Ovary (tissue), 9 donors: ENCODE results near the gene DGKD. TPM values are rescaled to one million over a fixed set of nuclear protein-coding genes. Genes with fewer than 3 reads are reported as not detected.

Experiments
- DNase-seq, 5 donors: peaks; one replicate each; pipeline ENCODE4 v3.0.0-alpha.2; 2019 to 2020
- H3K27ac ChIP-seq, 2 donors: fragments of 200-600 bp; one replicate each; pipeline versions ENCODE4 v1.5.1 to v1.8.0; 2019 to 2022
- H3K27me3 ChIP-seq: fragments of 200-600 bp; one replicate; pipeline ENCODE4 v1.8.0; 2022
- H3K36me3 ChIP-seq: fragments of 200-600 bp; sonication (generic); one replicate; pipeline ENCODE4 v1.5.1; 2019
- H3K4me1 ChIP-seq: one replicate; pipeline ENCODE4 v1.8.1; 2013; ENCODE audit warnings: mild to moderate bottlenecking, moderate library complexity; ENCODE audit not compliant: insufficient read depth
- H3K4me3 ChIP-seq: fragments of 200-600 bp; sonication (generic); one replicate; pipeline ENCODE4 v1.5.1; 2017
- H3K9me3 ChIP-seq, 2 donors: fragments of 200-600 bp in 1 of 2; sonication (generic) in 1 of 2; one replicate each; pipeline versions ENCODE4 v1.5.1 to v1.8.1; 2013 to 2019; ENCODE audit warnings: mild to moderate bottlenecking in 1 of 2, moderate library complexity in 1 of 2
- CTCF ChIP-seq, 3 donors: fragments of 450-650 bp in 2 of 3; fragments of 200-600 bp in 1 of 3; IDR thresholded peaks; one replicate each; pipeline versions ENCODE4 v1.5.1 to v1.8.0; 2016 to 2022; ENCODE audit warnings: antibody characterized with exemption in 3 of 3, mild to moderate bottlenecking in 1 of 3
- EP300 ChIP-seq: sonication (generic); formaldehyde crosslinking; IDR thresholded peaks from one replicate; pipeline ENCODE4 v1.6.1; 2017; ENCODE audit warnings: antibody characterized with exemption
- POLR2A ChIP-seq: fragments of 450-650 bp; IDR thresholded peaks from one replicate; pipeline ENCODE4 v1.6.1; 2017; ENCODE audit warnings: antibody characterized with exemption, mild to moderate bottlenecking, moderate library complexity
- WGBS, 3 donors: extraction: QIAGEN DNeasy Blood & Tissue Kit in 1 of 3; methylation state at CpG; one replicate each; pipeline versions ENCODE4 v1.1.5 to v1.1.7; 2013 to 2017; 5-methylcytosine and 5-hydroxymethylcytosine counted together
- intact Hi-C, 4 donors: fragments of 100-400 bp; cut with DNase I; formaldehyde crosslinking; loops; one replicate each; pipeline versions ENCODE4 v1.11.0 to v1.15.1; 2022 to 2023
- polyA plus RNA-seq, 2 donors: library from polyadenylated mRNA; stranded (reverse); fragments of 200-250 nt in 1 of 2; fragments of 350-450 nt in 1 of 2; fragmentation: Illumina TruSeq in 1 of 2; extraction: RNeasy Lipid Tissue Mini Kit (QIAGEN cat#74804) in 1 of 2; gene quantifications; one replicate each; pipeline ENCODE4 v1.2.3, GENCODE V29; 2013 to 2014
- total RNA-seq, 7 donors: library from RNA; depleted of rRNA in 2 of 7; stranded (reverse); fragments of >200 nt in 2 of 7; fragmentation: NEBNext Ultra II Directional in 3 of 7; extraction: Animal tissue kit (Norgen Biotek cat#: 25700) in 3 of 7; gene quantifications; one replicate each; pipeline versions ENCODE4 v1.1.0 to v1.2.4, GENCODE V29; 2016 to 2023
- donor health status: DM: no; HTN: no; CAD: no; lungs with moderate emphysema.
- donor health status: DM: no; HTN: no; CAD: no.
- donor health status: Bipolar disorder and iron deficiency.
- donor health status: DM: yes; HTN: yes; CAD: no.
- donor health status: DM: no; HTN: no; CAD: no.
- donor health status: DM: yes; HTN: yes; CAD: no.

Gene DGKD
- total and polyA plus RNA-seq, 9 donors = 9.4 to 81.8 (median 36.3) TPM

- H3K9me3 ChIP-seq = no peaks in the 10 kb centered on the region
- no peaks in the 10 kb centered on the region for H3K4me1 ChIP-seq
- no peaks in the 10 kb centered on the region for H3K36me3 ChIP-seq
- no peak overlapping the region for H3K27ac ChIP-seq
- H3K4me3 ChIP-seq = no peak overlapping the region
- 88 to 96% (median 95%) methylated on average over 6 of the region's 6 CpGs for WGBS, 3 donors
- DNase-seq = no peak
- no peaks in the 10 kb centered on the region for H3K27me3 ChIP-seq
- intact Hi-C loops = no loop called here
- TF ChIP-seq EP300 (no peak), POLR2A (no peak), CTCF (IDR thresholded peaks at IDR 0.05) (no peak)
Observed at GRCh38 chr2:233363744-233364235, 9.5 kb downstream of the DGKD start.

- TF ChIP-seq POLR2A (no peak), CTCF (IDR thresholded peaks at IDR 0.05) (no peak), EP300 (no peak)
- intact Hi-C loops = no loop called here
Observed at GRCh38 chr2:233365861-233366520, 11.7 kb downstream of the DGKD start.

GRCh38 chr2:233367586-233367985 lies 13.3 kb downstream of the DGKD start:
- WGBS, 3 donors = 95 to 99% (median 98%) methylated on average over 3 of the region's 3 CpGs
- TF ChIP-seq POLR2A (no peak), CTCF (IDR thresholded peaks at IDR 0.05) (no peak), EP300 (no peak)
- intact Hi-C loops = no loop called here

More at GRCh38 chr2:233365861-233366520, 11.7 kb downstream of the DGKD start:
- H3K27ac ChIP-seq = no peak overlapping the region
- no peaks in the 10 kb centered on the region for H3K9me3 ChIP-seq
- no peaks in the 10 kb centered on the region for H3K4me1 ChIP-seq
- H3K27me3 ChIP-seq = no peaks in the 10 kb centered on the region
- H3K4me3 ChIP-seq = no peak overlapping the region
- no peak for DNase-seq
- no peaks in the 10 kb centered on the region for H3K36me3 ChIP-seq
- 92 to 95% (median 92%) methylated on average over 6 of the region's 6 CpGs for WGBS, 3 donors

GRCh38 chr2:233368756-233369155 lies 14.5 kb downstream of the DGKD start:
- intact Hi-C loops = no loop called here
- H3K4me3 ChIP-seq = no peak overlapping the region
- no peaks in the 10 kb centered on the region for H3K4me1 ChIP-seq
- H3K9me3 ChIP-seq = no peaks in the 10 kb centered on the region
- no peak overlapping the region for H3K27ac ChIP-seq
- TF ChIP-seq POLR2A (no peak), EP300 (no peak), CTCF (IDR thresholded peaks at IDR 0.05) (no peak)
- WGBS, 3 donors = 83 to 86% (median 83%) methylated on average over 5 of the region's 5 CpGs
- no peaks in the 10 kb centered on the region for H3K36me3 ChIP-seq
- H3K27me3 ChIP-seq = no peaks in the 10 kb centered on the region
- no peak for DNase-seq

More at GRCh38 chr2:233367586-233367985, 13.3 kb downstream of the DGKD start:
- Histone ChIP-seq H3K36me3 (no peaks in the 10 kb centered on the region), H3K27ac (no peak overlapping the region), H3K9me3 (no peaks in the 10 kb centered on the region), H3K27me3 (no peaks in the 10 kb centered on the region), H3K4me1 (no peaks in the 10 kb centered on the region), H3K4me3 (no peak overlapping the region)
- no peak for DNase-seq
